HG02571 (cell line): ENCODE measurements around the gene PLTP.

Experiments
- ATAC-seq: cut with Tn5 transposase; IDR thresholded peaks from one replicate; pipeline ENCODE4 v1.9.1; 2021; ENCODE audit warnings: mild to moderate bottlenecking, moderate library complexity; ENCODE audit not compliant: unreplicated experiment

Gene PLTP

DNA sequence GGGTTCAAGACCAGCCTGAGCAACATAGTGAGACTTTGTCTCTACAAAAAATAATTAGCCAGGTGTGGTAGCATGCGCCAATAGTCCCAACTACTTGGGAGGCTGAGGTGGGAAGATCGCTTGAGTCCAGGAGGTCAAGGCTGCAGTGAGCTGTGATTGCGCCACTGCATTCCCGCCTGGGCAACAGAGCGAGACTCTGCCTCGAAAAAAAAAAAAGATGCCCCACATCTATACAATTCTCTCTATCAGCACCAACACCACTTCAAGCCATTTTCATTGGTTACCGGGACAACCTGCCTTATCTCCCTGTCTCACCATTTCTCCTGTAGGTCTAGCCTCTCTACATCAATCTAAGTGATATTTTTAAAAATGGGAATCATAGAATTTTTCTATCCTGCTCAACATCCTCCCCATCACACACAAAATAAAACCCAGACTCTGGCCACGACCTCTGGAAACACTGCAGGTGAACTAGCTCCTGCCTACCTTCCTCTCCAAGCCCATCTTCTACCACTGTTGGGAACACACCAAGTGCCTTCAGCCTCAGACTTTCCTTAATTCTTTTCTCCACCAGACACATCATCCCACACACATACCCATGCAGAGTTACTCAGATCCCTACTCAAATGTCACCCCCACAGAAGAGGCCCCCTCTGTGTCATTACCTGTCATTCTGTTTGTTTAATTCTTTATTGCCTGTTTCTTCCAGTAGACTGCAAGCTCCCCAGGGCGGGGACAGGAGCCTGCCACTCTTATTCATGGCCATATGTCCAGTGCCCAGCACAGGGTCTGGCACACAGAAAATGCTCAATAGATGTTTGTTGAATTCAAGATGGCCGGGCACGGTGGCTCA is 9.6 kb upstream of the PLTP start:
- ATAC-seq = no peak

DNA sequence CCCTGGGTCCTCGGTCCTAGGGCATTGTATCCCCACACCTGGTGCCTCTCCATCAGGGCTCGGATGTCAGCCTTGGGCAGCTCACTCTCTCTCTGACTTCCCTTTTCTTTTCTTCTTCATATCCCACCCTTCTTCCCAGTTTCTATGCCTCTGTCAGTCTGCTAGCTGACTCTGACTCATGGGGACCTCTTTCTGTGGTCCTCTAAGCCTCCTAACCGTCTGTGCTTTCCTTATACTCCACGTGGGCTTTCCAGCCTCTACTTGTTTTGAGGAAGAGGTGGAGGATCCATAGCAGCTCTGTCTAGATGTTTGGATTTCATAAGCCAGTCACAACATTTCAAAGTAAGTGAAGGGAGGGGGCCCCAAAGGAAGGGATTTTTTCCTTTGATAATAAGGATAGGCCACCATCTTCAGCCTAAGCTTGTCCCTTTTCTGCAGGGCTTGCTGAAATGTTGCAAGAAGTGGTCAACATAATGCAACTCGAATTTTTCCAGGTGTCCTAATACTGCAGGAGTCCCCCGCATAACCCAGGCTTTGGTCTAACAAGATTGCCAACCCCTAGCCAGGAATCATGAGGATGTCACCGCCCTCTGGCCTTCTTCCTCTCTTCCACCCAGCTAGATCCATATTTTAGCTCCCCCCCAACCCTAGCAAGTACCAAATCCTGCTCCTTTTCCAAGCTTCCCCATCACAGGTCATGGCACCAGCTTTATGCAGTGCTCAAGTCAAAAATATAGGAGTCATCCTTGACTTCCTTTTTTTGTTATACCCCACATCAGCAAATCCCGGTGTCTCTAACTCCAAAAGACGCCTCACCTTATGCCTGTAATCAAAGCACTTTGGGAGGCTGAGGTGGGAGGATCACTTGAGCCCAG is 8.7 kb upstream of the PLTP start:
- no peak for ATAC-seq

DNA sequence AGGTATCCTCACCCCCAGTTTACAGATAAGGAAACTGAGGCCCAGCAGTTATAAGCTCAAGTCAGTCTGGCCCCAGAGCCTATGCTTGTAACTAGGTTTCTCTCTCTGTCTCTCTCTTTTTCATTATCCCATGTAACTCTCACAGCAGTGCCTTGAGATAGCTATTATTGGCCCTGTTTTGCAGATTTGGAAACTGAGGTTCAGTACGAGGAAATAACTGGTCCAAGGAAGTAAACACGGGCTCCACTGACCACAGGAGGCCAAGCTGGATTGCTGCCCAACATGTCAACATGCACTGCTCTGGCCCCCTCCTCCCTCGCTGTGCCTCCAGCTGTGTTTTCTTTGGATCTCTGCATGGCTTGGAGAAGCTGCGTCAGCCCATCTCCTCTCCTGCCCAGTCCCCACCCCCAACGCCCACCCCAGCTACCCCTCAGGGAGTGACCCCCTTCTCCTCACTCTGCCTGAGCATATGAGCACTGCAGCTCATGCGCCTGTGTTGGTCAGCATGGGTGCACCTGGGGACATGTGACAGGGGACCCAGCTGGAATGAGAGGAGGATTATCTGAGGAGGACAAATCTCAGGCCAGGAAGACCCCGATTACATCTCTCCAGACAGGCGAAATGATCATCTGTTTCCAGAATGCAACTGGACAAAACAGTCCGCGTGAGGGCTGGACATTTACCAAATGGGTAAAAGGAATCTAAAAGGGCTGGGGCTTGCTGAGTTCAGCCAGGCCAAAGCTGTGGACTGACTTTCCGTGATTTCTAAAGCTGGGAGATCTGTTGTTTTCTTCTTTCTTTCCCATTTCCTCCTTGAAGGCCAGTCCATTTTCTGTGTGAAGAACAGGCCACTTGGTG is 7.8 kb upstream of the PLTP start:
- no peak for ATAC-seq

DNA sequence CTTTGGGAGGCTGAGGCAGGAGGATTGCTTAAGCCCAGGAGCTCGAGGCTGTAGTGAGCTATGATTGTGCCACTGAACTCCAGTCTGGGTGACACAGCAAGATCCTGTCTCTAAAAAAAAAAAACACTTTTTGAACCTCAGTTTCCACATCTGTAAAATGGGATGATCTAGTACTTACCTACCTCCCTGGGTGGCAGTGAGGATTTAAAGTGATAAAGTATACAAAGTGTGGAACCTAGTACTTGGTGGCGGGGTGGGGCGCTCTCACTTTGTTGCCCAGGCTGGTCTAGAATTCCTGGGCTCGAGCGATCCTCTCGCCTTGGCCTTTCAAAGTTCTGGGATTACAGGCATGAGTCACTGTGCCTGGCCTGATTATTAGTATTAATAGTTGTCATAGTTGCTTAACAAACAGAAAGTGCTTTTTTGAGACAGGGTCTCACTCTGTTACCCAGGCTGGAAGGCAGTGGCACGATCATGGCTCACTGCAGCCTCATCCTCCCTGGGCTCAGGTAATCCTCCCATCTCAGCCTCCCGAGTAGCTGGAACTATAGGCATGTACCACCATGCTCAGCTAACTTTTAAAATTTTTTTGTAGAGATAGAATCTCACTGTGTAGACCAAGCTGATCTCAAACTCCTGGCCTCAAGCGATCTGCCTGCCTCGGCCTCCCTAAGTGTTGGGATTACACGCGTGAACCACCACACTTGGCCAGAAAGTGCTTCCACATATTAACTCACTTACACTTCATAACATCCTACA is 7.0 kb upstream of the PLTP start:
- no peak for ATAC-seq

DNA sequence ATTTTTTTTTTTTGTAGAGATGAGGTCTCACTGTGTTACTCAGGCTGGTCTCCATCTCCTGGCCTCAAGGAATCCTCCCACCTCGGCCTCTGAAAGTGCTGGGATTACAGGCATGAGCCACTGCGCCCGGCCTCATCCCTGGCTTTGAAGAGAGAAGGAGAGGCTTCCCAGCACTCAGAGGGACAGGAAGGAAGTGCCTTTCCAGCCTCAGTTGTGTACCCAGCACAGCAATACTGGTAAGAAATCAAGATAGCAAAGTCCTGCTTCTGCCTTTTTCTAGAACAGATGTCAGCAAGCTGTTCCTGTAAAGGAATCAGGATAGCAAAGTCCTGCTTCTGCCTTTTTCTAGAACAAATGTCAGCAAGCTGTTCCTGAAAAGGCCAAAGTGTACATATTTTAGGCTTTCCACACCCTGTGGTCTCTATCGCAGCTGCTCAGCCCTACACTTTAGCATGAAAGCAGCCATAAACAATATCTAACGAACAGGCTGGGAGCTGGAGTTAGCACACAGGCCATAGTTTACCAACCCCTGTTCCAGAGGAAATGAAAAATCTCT is 6.3 kb upstream of the PLTP start:
- ATAC-seq = no peak

DNA sequence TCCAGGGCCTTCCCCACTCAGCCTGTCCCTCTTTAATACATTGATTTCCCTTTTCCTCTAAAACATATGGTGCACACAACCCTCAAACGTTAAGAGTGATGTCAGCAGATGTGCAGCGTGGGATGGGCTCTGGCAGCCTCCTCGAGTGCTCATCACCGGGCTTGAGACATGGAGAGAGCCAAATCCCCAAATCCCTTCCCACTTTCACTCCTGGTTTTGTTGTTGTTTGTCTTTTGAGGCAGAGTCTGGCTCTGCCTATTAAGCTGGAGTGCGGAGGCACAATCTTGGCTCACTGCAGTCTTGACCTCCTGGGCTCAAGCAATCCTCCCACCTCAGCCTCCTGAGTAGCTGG is 5.8 kb upstream of the PLTP start:
- no peak for ATAC-seq

DNA sequence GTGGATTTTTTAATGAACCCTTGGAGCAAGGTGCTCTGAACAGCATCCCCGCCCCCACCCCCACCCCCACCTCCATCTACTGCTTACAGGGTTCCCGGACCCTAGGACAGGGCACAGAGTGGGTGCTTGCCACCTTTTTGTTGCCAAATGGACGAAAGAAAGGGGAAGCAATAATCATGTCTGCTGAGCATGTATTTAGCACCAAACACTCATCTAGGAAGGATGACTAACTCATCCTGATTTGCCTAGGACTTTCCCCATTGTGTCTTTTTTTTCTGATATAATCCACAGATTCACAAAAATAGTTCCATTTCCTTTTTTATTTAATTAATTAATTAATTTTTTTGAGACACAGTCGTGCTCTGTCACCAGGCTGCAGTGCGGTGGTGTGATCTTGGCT is 1.2 kb upstream of the PLTP start:
- no peak for ATAC-seq

DNA sequence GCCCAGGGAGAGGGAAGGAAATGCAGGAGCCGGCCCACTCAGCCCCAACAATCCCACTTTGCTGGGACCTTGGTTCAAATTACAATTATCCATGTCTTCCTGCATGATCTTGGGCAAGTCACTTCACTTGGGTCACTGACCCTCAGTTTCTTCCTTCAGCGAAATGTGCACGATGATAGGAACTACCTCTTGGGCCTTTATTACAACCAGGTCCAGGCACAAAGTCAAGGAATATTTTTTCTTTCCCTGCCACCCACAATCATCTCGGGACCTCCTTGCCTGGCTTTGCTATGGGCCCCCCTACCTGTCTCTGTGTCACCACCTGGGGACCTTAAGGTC is 358 bp upstream of the PLTP start:
- no peak for ATAC-seq

DNA sequence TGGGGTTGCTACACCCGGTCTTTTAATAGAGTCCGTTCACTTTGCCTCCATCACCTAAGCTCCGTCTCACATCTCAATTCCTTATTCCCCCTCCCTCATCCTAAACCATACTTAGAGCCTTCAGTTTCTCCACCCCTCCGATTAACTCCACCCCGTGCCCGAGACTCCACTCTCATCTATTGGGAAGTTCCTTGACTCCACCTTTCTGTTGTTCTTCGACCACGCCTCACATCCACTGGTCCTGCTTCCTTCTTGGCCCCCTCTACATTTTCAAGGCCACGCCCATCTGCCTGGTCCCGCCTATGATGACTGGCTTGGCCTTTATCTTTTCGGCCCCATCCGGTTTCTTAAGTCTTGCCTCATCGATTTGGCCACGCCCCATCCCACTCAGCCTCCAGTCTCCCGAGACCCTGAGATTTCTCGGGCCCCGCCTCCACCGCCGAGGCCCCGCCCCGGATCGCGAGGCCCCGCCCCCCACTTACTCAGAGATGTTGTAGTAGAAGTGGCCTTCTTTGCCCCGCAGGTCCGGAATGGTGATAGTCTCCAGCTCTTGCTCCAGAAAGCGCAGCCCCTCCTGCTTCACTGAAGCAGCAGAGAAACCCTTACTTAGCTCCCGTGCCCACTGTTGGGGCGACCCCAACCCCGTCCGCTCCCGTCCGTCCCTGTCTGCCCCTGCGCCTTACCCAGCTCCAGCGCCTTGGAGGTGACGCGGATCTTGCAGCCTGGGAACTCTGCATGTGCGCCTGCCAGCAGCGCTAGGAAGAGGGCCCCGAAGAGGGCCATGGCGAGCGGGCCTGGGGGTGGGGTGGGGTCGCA is 1.1 kb downstream of the PLTP start:
- peak; percentile 80 for ATAC-seq

DNA sequence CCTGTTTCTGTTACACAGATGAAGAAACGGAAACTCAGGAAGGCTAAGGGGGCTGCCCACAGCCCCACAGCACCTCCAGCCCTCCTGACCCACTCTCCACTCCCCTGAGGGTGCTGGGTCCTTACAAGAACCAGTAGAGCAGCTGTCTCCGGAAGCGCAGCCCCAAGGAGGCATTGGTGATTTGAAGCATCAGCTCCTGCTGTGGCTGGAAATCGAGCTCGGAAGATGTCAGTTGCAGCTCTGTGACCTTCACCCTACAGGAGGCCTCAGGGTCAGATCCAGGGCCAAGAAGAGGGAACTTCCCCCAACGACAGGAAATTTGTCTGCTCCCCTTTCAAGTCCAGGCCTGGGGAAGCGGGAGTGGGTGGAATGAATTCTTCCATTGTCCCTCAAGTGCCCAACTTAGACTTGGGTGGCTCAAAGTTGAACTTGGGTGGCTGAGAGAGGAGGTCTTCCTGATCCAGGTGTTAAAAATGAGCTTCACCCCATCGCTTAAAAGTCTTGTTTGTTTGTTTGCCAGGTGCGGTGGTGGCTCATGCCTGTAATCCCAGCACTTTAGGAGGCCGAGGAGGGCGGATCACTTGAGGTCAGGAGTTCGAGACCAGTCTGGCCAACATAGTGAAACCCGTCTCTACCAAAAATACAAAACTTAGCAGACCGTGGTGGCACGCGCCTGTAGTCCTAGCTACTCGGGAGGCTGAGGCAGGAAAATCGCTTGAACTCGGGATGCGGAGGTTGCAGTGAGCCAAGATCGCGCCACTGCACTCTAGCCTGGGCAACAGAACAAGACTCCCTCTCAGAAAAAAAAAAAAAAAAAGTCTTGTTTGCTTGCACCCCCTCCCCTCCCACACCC is 1.9 kb downstream of the PLTP start:
- no peak for ATAC-seq

DNA sequence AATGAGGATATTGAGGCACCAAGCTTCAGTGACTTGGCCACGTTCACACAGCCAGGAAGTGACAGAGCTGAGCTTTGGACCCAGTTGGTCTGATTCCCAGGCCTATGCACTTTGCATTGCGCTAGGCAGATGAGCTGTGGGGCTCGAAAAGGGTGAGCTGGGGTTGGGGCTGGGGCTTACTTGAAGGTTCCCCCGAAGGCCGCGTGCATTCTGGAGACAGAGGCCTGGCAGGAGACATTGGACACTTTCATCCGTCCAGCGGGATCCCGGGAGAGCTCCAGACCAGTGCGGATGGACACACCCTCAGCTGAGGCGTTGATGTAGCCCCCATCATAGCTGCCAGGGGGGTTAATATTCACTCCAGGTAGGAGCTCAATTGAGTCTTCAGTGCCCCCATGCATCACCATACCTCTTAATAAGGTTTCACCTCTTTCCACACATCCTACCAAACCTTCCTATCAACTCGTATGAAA is 2.6 kb downstream of the PLTP start:
- ATAC-seq = no peak

DNA sequence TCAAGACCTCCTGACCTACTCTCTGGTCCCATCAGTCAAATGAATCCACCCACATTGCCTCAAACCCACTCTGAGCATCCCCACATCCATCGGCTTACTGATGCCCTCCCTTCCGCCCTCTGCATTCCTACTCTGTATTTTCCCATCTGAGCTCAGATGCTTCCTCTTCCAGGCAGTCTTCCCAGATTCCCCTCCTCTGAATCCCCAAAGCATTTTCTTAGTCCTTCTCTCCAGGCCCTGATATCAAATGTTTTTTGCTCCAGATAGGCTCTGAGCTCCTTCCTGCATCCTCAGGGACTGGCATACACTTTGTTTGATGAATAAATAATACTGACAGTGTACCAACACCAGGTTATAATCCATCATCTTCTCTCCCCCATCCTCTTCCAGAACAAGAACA is 3.9 kb downstream of the PLTP start:
- ATAC-seq = no peak

DNA sequence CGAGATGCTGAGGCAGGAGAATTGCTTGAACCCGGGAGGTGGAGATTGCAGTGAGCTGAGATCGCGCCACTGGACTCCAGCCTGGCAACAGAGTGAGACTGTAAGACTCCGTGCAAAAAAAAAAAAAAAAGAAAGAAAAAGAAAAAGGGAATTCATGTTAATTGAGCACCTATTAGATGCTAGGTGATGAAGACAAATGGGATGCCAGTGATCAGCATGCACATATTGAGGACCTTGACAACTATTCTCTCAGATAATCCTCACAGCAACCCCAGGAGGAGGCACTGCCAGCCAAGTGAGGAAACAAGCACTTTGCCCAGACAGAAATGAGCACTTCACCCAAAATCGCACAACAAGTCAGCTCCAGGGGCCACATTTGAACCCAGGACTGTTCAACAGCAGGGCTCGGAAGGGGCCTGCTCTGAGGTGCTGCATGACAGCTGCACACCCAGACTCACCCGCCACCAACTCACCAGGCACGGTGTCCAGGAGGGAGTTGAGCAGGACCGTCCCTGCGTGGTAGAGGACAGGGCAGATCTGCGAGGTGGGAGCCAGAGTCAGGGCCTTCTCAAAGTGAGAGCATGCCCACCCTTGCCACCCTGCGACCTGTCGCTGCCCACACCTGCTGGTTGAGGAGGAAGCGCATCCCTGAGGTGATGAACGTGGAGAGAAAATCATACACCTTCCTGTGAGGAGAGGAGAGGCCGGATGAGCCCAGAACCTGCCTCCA is 4.6 kb downstream of the PLTP start:
- ATAC-seq = no peak

DNA sequence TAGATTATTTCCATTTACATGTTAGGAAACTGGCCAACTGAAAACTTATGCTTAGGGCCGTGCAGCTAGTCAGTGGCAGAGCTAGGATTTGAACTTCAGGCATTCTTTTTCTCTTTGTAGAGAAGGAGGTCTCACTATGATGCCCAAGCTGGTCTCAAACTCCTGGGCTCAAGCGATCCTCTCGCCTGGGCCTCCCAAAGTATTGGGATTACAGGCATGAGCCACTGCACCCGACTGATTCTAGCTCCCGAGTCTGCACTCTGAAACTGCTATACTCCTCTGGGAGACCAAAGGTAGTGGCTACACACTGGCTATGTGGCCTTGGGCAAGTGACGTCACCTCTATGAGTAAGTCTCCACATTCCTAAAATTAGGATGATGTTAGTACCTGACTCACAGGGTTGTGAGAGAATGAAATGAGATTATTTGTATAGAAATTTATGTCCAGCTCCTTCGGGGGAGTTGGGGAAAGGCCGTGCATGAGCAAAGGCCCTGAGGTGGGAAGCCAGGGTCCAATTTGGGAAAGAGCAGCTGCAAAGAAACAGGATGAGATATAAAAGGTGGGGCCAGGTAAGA is 6.4 kb downstream of the PLTP start:
- no peak for ATAC-seq

DNA sequence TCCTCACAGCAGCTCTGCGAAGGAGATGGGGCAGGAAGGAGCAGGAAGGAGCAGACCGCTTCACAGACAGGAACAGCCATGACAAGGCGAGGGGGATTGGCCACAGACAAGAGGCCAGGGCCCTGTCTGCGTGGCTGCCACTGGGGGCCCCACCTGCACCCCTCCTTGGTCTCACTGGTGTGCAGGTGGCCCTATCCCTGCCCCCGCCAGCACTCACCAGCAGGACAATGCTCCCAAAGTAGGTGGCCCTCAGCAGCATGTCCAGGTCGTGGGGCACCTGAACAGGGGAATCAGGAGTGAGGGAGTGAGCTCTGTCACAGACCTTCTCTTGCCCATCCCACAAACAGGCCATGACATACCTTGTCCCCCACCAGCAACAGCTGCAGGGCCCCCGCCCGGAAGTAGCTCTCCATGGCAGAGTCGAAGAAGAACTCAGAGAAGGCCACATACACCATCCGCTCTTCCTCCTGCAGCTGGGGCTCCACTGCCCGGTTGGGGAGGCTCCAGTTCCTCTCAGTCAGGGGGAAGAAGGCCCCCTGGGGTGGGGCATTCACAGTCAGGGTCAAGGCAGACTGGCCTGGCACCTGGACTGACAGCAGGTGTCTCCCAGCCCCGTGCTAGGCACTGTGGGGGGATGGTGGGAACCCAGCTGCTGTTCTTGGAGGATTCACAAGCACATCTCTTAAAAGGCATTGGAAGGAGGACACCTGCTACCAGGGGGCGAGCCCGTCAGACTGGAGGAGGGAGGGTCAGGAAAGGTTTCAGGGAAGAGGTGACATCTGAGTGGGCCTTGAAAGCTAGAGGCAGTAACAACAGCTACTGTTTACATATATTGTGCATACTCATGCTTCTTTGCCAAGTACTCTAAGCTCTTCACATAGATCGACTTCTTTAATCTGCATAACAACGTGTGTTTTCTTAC is 7.1 kb downstream of the PLTP start:
- ATAC-seq = no peak

DNA sequence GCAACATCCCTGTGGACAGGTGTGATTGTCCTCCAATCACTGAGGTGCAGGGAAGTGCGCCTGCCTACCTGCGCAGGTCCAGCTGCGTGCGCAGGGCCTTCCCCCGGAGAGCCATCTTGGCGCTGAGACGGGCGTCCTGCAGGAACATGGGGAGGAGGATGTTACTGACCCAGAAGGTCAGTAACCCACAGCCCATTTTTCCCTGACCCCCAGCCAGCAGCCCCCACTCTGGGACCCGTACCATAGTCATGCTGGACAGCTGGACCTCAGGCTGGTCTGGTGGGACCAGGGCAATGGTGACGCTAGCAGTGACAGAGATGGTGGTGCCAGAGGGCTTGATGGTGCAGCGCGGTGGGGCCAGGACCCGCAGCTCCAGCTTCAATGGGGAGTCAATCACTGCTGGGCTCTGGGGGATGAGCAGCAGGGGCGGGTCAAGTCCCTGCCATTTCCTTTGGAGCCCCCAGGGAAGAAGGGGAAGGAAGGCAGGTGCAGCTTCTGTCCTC is 9.7 kb downstream of the PLTP start:
- ATAC-seq = no peak
